B cell (primary cell): ENCODE data around the gene CERCAM.

Experiments used
- CTCF ChIP-seq: fragments of 200-600 bp; IDR thresholded peaks from one replicate; pipeline ENCODE4 v1.8.0; 2022; ENCODE audit warnings: antibody characterized with exemption, mild to moderate bottlenecking
- EZH2 ChIP-seq: IDR thresholded peaks from 2 replicates; pipeline ENCODE4 v1.6.1; 2012; ENCODE audit warnings: borderline replicate concordance, low read depth, mild to moderate bottlenecking, moderate library complexity, low read length; ENCODE audit not compliant: insufficient read depth, poor library complexity, severe bottlenecking

DNA sequence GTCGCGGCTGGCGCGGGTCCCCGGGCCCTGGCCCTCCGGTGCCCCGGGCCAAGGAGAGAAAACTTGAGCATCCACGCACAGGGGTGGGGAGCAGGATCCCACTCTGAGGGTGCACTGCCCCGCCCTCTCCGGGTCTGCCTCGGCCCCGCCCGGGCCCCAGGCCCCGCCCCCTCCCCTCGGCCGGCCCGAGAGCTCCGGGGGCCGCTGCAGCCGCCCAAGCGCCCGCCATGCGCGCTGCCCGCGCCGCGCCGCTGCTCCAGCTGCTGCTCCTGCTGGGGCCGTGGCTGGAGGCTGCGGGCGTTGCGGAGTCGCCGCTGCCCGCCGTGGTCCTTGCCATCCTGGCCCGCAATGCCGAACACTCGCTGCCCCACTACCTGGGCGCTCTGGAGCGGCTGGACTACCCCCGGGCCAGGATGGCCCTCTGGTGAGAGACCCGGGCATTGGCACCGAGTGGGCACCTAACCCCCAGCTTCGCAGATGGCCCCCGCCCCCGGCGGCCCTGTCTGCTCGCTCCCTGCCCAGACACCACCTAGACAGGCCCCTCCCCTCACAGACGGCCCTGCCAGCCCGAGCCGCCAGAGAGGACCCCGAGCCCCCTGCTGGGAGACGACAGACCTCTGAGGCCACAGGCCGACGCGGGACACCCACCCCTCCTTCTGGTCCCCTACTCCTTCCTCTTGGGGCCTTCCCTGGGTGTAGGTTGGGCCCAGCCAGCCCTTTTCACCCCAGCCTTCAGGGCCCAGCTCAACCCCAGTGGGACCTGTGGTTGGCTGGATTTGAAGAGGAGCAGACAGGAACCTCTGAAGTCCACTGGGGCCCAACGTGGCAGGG, at the start of gene CERCAM:
- TF ChIP-seq CTCF, result no peak
- TF ChIP-seq EZH2, result no peak
